GM12865 (cell line): ENCODE results near the gene MINDY1.

Experiments
- DNase-seq: peaks from one replicate; pipeline ENCODE4 v3.0.0; 2010; ENCODE audit warnings: low read depth
- H3K4me3 ChIP-seq: 2 replicates; pipeline ENCODE4 v1.5.1; 2011; ENCODE audit warnings: mild to moderate bottlenecking, low read depth, low read length, control low read depth
- CTCF ChIP-seq: IDR thresholded peaks from 2 replicates; pipeline ENCODE4 v1.5.1; 2011; ENCODE audit warnings: low read length, control low read depth, low read depth, inconsistent platforms; ENCODE audit not compliant: insufficient read depth; ENCODE audit errors: missing control alignments

Gene MINDY1

GRCh38 chr1:151005729-151006319 lies 878 bp downstream of the MINDY1 start:
- H3K4me3 ChIP-seq, result peak overlapping the region; percentile 59
- no peak for TF ChIP-seq CTCF

GRCh38 chr1:151003180-151003579 lies 3.5 kb downstream of the MINDY1 start:
- DNase-seq, result no peak
- H3K4me3 ChIP-seq, result no peak overlapping the region
- no peak for TF ChIP-seq CTCF

More at GRCh38 chr1:151005729-151006319, 878 bp downstream of the MINDY1 start:
- no peak for DNase-seq

- TF ChIP-seq CTCF, result no peak
- H3K4me3 ChIP-seq, result no peak overlapping the region
- DNase-seq, result no peak
Measured at GRCh38 chr1:151002611-151003010, 4.1 kb downstream of the MINDY1 start.

- no peak overlapping the region for H3K4me3 ChIP-seq
- no peak for TF ChIP-seq CTCF
- no peak for DNase-seq
Measured at GRCh38 chr1:151002051-151002450, 4.7 kb downstream of the MINDY1 start.

- TF ChIP-seq CTCF, result no peak
- DNase-seq, result no peak
- H3K4me3 ChIP-seq, result no peak overlapping the region
Measured at GRCh38 chr1:151001602-151002001, 5.1 kb downstream of the MINDY1 start.

- no peak for TF ChIP-seq CTCF
- no peak for DNase-seq
- H3K4me3 ChIP-seq, result no peak overlapping the region
Measured at GRCh38 chr1:151000408-151000807, 6.3 kb downstream of the MINDY1 start.

GRCh38 chr1:150999926-151000325 lies 6.8 kb downstream of the MINDY1 start:
- no peak for TF ChIP-seq CTCF
- no peak overlapping the region for H3K4me3 ChIP-seq
- no peak for DNase-seq
